GDM1 (cell line): Measurements from ENCODE around the gene CTDP1.

Source experiments
- DNase-seq: peaks from one replicate; lab custom pipeline; 2025; lab: John Stamatoyannopoulos, UW

Gene CTDP1

DNA sequence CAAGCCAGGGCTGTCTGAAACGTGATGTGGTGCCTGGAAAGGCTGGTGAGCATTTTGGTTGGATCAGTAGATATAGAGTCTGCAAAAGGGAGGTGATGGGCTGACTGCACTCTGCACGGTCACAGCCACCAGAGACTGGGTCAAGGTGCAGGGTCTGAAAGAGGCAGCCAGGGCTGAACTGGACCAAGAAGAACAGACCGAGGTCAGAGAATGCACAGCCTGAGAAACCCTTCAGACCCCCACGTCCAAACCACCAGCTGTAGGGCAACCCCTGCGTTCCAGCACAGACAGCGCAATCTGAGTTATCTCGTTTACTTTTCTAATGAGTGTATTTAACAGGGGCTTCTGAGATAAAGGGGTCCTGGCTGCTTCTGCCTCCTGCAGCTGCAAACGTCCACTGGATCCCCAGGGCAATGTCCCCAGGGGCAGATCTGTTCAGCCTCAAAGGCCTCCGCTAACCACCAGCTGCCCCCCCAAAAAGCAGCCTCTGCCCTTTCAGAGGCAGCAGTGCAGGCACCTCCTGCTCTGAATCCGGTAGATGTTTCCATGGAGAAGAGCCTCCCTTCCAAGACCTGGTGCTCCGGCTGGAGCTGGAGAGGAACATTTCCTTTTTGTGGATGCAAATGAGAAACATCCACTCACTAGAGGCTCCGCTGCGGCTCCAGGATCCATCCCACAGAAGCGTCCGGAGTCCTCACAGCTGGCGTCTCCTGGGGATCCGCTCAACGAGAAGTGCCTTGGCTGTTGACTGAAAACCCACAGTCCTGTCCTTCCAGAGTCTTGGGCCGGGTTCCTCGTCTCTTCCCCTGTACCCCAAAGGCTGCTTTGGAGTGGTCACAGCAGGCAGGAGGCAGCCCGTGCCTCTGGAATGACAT lies 117.2 kb downstream of the CTDP1 start:
- no peak for DNase-seq

DNA sequence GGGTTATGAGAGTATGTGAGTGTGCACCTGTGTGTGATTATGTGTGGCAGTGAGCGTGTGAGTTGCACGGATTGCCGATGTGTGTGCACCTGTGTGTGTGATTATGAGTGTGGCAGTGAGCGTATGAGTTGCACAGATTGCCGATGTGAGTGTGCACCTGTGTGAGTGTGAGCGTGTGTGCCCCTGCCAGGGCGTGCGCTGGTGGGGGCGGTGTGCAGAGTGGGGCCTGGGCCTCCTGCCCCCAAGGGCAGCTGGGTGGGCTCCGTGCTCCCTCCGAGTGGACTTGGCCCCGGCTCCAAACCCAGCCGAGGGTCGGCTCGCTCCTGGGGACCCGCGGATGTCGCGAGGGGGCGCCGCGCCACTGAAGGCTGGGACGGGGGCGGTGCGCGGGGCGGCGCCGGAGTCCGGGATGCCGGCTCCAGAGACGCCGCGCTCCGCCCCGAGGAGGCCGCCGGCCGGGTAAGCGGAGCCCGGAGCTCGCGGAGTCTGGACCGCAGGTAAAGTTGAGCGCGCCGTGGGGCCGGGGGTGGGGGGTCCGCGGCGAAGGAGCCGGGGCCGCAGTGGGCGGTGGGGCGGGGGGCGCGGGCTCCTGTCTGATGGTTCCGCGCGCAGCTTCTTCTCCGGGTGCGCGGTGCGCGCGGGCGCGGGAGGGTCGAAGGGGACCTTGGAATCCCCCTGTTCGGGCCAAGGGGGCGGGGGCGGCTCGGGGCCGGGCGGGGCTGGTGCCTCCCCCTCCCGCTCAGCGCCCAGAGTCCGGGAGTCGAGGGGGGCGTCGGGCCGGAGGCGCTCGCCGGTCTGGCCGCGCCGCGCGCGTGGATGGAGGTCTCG lies 118.1 kb downstream of the CTDP1 start, which contains the start of gene KCNG2:
Gene KCNG2 (plus strand): TSS at position 421 of the 828 bp plus-strand sequence. CDS start 65,730 bp downstream, outside the sequence.
- no peak for DNase-seq

DNA sequence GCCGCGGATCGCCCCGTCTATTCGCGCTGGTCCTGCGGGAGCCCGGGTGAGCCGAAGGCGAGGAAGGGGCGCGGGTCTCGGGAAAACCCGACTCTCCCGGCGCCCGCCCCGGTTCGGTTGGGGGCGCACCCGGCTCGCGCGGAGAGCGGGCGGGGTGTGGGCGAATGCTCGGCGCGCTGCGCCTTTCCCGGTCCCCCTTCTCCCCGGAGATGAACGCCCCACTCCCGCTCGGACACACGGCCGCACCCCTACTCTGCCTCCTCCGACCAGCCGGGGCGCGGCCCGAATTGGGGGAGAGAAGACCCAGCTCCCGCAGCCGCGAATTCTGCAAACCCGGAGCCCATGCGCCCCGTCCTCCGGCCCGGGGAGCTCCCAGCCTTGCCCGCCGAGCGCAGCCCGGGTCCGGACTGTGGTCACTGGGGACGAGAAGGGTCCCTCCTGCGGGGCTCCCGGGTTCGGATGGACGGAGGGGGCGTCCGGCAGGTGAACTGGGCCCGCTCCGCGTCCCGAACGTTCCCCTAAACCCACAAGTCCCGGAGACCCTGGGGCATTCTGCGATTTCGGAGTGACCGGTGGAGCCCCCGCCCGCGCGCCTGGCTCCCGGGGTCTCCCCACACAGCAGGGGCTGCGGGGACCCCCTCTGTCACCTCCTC lies 118.9 kb downstream of the CTDP1 start:
- no peak for DNase-seq

DNA sequence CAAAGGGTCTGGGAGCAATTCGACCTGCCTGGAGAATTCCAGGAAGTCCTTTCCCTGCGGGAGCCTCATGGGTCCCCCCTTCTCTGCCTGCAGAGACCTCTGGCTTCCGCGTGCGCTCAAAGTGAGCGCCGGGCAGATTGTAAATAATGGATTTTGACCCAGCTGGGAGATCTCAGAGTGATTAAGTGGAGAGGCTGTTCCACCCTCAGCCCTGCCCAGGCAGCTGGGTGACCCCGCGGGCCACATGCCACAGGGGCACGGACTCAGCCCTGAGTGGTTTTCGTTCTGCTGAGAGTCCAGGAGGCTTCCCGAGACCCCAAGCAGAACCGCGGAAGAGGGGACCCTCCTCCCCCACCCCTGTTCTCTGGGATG lies 119.4 kb downstream of the CTDP1 start:
- no peak for DNase-seq

DNA sequence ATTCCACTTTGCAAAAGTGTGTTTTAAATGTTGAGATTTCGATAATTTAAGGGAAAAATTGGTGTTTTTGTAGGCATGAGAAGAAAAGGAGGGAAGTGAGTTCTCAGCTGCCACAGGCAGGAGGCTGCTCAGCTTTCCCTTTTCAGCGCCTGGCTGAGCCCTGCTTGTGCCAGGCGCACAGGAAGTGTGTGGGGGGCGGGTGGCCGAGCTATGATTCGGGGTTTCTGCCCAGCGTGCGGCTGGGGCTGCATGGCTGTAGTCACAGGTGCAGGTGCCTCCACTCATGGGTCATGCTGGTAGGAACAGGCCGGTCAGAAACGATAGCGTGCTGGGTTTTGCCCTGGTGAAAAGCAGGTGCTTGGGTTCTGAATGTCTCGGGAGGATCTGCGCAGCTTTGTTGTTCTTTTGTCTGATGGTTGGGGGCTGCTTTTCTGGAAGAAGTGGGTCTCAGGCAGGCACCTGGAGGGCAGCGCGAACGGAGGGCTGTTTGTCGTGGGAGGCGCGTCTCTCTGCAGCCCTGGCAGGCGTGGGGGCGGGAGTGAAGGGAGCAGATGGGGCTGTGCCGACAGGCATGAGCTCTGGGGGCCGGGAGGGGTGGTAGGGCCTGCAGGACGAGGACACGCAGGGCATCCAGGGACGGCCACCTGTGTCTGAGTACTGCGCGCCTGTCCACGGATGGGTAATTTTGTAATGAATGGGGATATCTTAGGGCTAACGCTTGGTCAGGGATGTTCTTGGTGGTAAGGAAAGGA lies 120.2 kb downstream of the CTDP1 start:
- no peak for DNase-seq

DNA sequence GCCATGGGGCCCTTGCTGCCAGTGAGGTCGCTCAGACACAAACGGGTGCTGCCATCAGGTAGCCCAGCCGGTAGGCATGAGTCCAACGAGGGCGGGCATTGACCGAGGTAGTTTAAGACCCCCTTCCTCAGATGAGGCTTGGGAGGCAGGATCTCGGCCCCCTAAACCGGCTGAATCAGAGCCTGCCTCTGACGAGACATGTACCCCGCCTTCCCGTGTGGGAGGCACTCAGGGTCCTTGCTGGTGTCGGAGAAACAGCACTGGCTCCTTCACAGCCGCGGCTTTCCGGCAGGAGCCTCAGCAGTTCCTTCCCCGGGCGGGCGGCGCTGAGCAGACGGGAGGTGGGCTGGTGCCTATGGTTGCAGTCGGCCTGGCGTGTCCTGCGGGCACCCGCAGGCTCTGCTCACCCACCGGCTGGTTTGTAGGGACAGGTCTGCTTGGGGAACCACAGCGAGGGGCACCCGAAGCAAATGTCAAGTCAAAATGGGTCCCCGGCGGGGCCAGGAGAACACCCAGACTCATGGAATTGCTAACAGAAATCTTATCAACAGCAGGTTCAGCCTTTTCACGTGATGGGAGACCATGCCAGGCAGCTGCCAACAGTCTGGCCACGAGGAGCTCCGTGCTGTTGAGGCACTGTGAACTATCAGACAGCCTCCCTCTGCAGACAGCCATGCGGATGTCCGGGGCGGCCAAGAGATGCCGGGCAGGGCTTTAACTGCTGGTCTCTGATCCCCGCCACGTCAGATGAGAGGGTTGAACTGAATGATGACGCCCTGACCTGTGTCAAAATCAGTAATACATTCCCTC lies 121.0 kb downstream of the CTDP1 start:
- no peak for DNase-seq

DNA sequence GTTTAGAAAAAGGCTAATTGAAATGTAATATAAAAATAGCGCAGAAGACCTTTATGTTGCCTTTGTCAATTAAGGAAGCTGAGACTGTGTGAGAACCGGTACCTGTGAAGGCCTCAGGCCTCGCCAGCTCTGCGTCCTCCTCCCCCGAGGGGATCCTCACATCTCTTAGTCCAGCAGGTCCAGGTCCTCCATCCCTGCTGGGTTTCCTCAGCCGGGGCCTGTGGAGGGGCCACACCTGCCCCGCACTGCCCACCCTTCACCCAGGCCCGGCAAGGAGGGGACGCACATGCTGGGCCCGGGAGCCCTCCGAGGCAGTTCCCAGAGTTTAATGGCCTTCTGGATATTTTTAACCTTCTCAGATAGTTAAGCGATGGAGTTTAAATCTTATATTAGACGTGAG lies 121.6 kb downstream of the CTDP1 start:
- no peak for DNase-seq

DNA sequence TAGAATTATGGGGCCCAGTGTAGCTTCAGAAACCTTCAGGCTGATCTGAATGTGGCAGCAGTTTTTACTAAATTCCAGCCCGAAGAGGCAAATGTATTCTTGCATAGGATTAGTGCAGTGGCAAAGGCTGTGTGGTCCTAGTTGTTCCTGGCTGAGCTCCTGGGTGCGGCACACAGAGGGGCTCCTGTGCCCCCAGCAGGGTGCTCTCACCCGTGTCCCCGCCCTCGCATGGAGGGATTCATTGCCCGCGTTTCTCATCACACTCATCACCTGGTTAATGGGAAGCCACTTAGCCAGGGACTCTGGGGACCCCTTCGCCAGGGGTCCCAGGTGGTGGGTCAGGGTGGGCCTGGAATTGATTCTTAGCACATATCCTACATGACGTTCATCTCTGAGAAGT lies 122.0 kb downstream of the CTDP1 start:
- no peak for DNase-seq

DNA sequence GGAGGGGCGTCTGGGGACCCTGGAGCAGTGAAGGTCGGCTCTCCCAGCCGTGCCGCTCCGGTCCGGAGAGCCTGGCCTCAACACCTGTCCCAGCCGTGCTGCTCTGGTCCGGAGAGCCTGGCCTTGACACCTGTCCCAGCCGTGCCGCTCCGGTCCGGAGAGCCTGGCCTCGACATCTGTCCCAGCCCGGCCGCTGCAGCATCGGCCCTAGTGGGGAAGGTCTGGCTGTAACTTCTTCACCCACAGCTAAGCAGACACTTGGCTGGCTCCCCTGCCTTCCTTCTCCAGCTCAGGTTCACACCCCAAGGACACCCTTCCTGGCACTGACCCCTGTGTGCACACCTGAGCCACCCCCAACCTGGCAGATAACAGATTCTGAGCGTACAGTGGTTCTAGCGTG lies 122.7 kb downstream of the CTDP1 start:
- no peak for DNase-seq

DNA sequence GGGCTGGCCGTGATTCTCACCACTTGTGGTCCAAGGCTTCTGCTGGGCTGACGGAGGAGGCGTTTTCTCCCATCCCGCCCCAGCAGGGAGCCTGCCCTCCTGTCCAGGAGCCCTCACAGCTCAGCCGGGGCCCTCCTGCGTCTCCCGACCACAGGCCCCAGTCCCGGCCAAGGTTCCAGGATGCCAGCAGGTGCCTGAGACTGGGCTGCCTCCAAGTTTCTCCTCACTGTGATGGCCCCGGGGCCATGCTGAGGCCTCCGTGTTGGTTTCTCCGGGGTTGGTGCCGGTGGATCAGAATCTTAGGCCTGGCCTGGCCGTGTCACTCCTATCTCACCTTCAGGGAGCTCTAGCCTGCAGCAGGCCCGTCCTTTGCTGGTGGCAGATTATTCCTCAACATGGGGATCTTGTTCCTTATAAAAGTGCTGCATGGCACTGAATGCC lies 124.0 kb downstream of the CTDP1 start:
- DNase-seq: no peak
